ENCODE results near the gene KRAS.

The KRAS gene

GRCh38 chr12:25254271-25254880 is 3.6 kb upstream of the KRAS start:
- no peak for DNase-seq (ENCODE audit: low read depth)

DNA sequence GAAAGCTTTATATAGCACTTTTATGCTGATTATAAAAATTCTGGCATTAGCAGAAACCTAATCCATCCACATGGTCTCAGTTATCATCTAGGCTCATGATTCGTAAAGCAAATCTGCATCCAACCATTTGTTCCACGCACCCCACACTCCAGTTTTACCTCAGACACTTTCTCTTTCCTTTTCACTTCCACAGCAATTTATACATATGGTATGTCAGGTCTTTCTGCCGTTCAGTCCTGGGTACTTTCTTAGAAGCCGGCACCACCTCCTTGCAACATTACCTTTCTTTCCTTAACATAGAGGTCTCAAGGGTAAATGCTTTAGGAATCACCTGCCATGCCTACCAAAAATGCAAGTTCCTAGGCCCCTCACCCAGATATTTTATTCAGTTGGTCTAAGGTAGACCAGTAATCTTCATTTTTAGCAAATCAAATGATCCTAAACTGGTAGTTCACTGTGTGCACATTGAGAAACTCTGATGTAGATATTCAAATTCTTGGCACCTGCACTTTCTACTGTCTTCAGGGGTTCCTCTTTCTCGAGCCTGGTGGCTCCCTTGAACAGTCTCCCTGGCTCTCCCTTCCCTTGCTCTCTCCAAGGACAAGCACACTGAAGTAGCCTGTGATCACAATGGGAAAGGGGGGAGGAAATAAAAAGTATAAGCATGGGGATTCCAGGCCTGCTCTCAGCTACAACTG is 2.8 kb upstream of the KRAS start:
- DNase-seq (ENCODE audit: low read depth) = no peak

- DNase-seq (ENCODE audit: low read depth) = no peak
These were observed 2.2 kb upstream of the KRAS start for GRCh38 chr12:25252946-25253345.

DNA sequence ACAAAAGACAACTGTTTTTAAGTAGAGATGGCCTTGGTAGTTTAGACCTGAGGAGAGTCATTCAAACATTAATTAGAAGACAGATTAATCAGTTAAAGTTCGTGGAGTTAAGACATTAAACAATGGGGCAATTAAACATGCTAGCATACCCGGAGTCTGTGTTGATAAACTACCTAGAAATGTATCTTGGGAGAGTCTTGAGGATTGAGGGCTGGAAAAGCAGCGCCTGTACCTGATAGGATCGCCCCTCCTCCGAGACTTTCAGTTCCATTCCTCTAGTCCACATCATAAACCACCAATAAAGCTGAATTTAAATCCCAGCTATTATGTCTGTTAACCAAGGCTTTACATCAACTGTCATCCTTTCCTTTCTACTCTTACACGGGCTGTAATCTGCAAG is 1.0 kb upstream of the KRAS start:
- no peak for DNase-seq (ENCODE audit: low read depth)

- DNase-seq (ENCODE audit: low read depth) = no peak
These were observed 594 bp downstream of the KRAS start for GRCh38 chr12:25249931-25250738.

DNA sequence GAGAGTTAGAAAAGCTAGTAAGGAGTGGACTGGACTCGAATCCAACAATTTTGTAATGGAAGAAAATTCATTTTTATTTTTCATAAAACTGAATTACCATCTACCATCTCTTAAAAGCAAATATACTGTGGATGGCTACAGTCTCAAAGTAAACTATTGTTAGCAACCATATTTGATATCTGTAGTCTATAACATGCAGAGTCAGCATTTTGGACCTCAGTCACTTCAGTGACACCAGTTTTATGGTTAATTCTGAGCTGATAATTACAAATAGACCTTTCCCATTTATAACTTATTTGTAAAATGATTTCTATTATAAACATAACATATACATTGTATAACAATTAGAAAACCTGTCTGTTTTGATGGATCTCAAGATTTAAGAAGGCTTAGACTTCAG is 2.0 kb downstream of the KRAS start:
- DNase-seq (ENCODE audit: low read depth) = no peak

DNA sequence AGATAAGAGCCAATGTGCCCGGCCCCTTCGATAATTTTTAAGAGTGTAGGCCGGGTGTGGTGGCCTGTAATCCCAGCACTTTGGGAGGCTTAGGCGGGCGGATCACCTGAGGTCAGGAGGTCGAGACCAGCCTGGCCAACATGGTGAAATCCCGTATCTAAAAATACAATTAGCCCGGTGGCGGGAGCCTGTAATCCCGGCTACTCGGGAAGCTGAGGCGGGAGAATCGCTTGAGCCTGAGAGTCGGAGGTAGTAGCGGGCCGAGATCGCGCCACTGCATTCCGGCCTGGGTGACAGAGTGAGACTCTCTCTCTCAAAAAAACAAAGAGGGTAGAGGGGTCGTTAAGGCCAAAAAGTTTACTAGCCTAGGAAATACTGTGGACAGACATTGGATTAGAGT is 2.6 kb downstream of the KRAS start:
- DNase-seq (ENCODE audit: low read depth) = no peak

GRCh38 chr12:25245491-25245890 is 5.2 kb downstream of the KRAS start:
- no peak for DNase-seq (ENCODE audit: low read depth)

- no peak for DNase-seq (ENCODE audit: low read depth)
These were observed 7.1 kb downstream of the KRAS start for GRCh38 chr12:25243680-25243990.

- DNase-seq (ENCODE audit: low read depth) = no peak
These were observed 7.6 kb downstream of the KRAS start for GRCh38 chr12:25242981-25243679.

DNA sequence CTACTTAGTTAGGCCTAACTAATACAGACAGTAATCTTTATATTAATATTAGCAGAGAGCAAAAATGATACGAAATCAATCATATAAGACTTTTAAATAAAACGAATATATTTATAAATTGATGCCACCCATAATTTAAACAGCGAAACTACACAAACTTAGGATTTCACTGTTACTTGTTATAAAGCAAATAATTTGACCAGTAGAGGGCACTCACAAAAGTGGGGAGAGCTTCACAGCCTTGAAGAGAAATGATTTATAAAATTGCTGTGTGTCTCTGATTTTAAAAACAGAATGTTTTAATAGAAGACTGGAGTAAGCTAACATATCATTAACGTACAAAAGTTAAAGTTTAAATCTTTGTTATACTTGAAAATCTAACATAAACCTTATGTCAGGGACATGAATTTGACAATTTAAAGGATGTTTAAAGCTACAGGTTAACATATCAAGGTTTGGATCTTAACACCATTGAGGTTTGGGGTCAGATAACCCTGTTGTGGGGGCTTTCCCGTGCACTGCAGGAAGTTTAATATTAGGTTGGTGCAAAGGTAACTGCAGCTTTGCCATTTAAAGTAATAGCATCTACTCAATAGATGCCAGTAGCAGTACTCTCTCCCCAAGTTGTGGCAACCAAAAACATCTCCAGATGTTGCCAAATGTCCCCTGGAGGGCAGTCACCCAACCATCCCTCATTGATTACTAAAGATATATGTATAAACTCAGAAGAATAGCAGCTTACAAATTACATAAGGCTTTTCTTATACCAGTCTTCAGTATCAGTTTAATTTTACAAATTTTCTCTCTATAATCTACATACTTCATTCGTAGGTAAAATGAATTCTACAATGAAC is 9.3 kb downstream of the KRAS start:
- no peak for DNase-seq (ENCODE audit: low read depth)

GRCh38 chr12:25236626-25237025 is 14.1 kb downstream of the KRAS start:
- no peak for DNase-seq (ENCODE audit: low read depth)

- DNase-seq (ENCODE audit: low read depth) = no peak
These were observed 14.5 kb downstream of the KRAS start for GRCh38 chr12:25236190-25236589.

GRCh38 chr12:25213338-25213737 is 37.4 kb downstream of the KRAS start:
- no peak for DNase-seq (ENCODE audit: low read depth)

- DNase-seq (ENCODE audit: low read depth) = no peak
These were observed 42.2 kb downstream of the KRAS start for GRCh38 chr12:25208554-25208953.

DNA sequence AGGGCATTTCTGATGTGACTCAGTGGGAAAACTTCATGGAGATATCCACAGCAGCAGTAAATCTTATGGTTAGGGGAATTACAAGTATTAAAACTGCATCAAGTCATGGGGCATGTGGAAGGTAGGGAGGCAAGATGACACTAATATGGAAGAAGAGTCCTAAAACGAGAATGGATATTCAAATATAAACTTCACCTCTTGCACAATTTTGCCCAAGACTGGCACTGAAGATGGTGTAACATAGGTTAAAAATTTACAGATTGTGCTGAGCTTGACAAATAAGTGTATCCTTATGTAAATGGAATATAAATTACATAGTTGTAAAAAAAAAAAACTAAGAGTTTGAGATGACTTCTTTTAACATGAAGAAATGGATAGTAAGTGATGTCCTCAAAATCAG is 42.9 kb downstream of the KRAS start:
- DNase-seq (ENCODE audit: low read depth) = no peak

- DNase-seq (ENCODE audit: low read depth) = no peak
These were observed 43.3 kb downstream of the KRAS start for GRCh38 chr12:25207411-25207810.

GRCh38 chr12:25202137-25202536 is 48.6 kb downstream of the KRAS start:
- DNase-seq (ENCODE audit: low read depth) = no peak

DNA sequence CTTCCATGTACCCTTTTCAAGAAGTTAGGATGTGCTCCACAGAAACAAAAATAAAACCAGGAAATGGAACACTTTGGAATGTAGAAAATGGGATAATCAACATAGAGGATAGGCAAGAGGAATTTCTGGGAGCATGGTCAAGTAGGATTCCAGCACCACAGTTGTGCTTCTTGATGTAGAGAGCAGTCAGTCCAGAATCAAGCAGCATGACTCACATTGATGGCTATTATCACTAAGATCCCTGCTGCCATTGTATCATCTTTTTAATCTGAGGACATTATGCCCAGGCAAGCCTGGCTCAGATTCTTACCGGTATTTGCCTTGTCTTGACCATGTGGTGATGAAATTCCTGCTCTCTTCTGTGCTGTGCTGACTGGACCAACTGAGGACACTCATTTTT is 50.0 kb downstream of the KRAS start:
- no peak for DNase-seq (ENCODE audit: low read depth)

- DNase-seq (ENCODE audit: low read depth) = no peak
These were observed 53.1 kb downstream of the KRAS start for GRCh38 chr12:25197608-25198007.

- DNase-seq (ENCODE audit: low read depth) = peak; percentile 95
These were observed 55.4 kb downstream of the KRAS start, which contains the start of the genes DNAI7 and ETFRF1 for GRCh38 chr12:25195056-25195971. TSS of gene DNAI7 (minus strand) at chr12:25195160. CDS start at chr12:25195078, 82 bp downstream. TSS of gene ETFRF1 (plus strand) at chr12:25195237. CDS start at chr12:25203957, 8,720 bp downstream.

All from stimulated activated CD8-positive, alpha-beta memory T cell treated with anti-CD3 and anti-CD28 coated beads, Interleukin-15, amount 100 ng/mL, for 1 hour (primary cell).